Measurements from ENCODE around the gene TCEA2. TPM values are rescaled to one million over a fixed set of nuclear protein-coding genes. Genes with fewer than 3 reads are reported as not detected.
A peak's percentile ranks its signal among the peaks of the same experiment; 100 is the strongest.

The TCEA2 gene
- total and polyA plus RNA-seq, 2 of the 13 experiments (the other 11 are each of a cell fraction or from before 2014, with no cell fraction given) = 28.1 to 33.7 TPM

GRCh38 chr20:64037199-64037497, 25.9 kb upstream of the TCEA2 start (continued):
- peak; percentile 84 for TF ChIP-seq RBM22 (optimal IDR thresholded peaks at IDR 0.05; ENCODE audit: low read length)
- no peak for TF ChIP-seq MAZ (IDR thresholded peaks at IDR 0.05; ENCODE audit: borderline replicate concordance, low read depth, low read length)
- 0 out of 2 replicates have a peak, but pooled peaks have one; percentile 30 for TF ChIP-seq MAZ (CRISPR knock-in tag; IDR thresholded peaks at IDR 0.05; ENCODE audit: low read depth)
- TF ChIP-seq ZNF772 (CRISPR knock-in tag; IDR thresholded peaks at IDR 0.05) = peak; percentile 73; the same call in 1 of the 2 replicates
- no peak for TF ChIP-seq ELF1 (CRISPR knock-in tag; IDR thresholded peaks at IDR 0.05)
- 0 out of 2 replicates have a peak, but pooled peaks have one; percentile 61 for TF ChIP-seq MEIS1 (CRISPR knock-in tag; IDR thresholded peaks at IDR 0.05; ENCODE audit: borderline replicate concordance)
- 0 out of 2 replicates have a peak, but pooled peaks have one; percentile 48 for TF ChIP-seq ZNF138 (CRISPR knock-in tag; IDR thresholded peaks at IDR 0.05; ENCODE audit: low read depth)
- no peak for TF ChIP-seq FOXC1 (CRISPR knock-in tag; IDR thresholded peaks at IDR 0.05; ENCODE audit: borderline replicate concordance)
- TF ChIP-seq ZSCAN20 (CRISPR knock-in tag; IDR thresholded peaks at IDR 0.05; ENCODE audit: borderline replicate concordance) = no peak
- TF ChIP-seq ZNF451 (CRISPR knock-in tag; IDR thresholded peaks at IDR 0.05) = no peak
- TF ChIP-seq HNF1A (IDR thresholded peaks at IDR 0.05; ENCODE audit: low read depth) = no peak
- 0 out of 2 replicates have a peak, but pooled peaks have one; percentile 19 for TF ChIP-seq HNF1A (CRISPR knock-in tag; IDR thresholded peaks at IDR 0.05; ENCODE audit: borderline replicate concordance)
- TF ChIP-seq ZNF331 (CRISPR knock-in tag; IDR thresholded peaks at IDR 0.05) = no peak
